Activated naive CD8-positive, alpha-beta T cell treated with anti-CD3 and anti-CD28 coated beads for 36 hours (primary cell): Measurements from ENCODE around the gene XRCC2. TPM values are rescaled to one million over a fixed set of nuclear protein-coding genes. Genes with fewer than 3 reads are reported as not detected.
"Not testable (repeated sequence)": the region's sequence is repeated elsewhere in the genome, so short reads cannot be mapped to it uniquely, and the experiment has no call there.

Experiments
- DNase-seq: peaks from one replicate; pipeline ENCODE4 v3.0.0; 2021
- H3K27ac Mint-ChIP-seq: one replicate; pipeline ENCODE4 v1.8.0; 2022; ENCODE audit warnings: mild to moderate bottlenecking, moderate library complexity, mixed read lengths
- H3K27me3 Mint-ChIP-seq: one replicate; pipeline ENCODE4 v1.8.0; 2022; ENCODE audit warnings: mild to moderate bottlenecking, mixed read lengths
- H3K36me3 Mint-ChIP-seq: one replicate; pipeline ENCODE4 v1.8.0; 2021; ENCODE audit warnings: mild to moderate bottlenecking, mixed read lengths
- H3K4me1 Mint-ChIP-seq: one replicate; pipeline ENCODE4 v1.8.0; 2021; ENCODE audit warnings: mixed read lengths
- H3K4me3 Mint-ChIP-seq: one replicate; pipeline ENCODE4 v1.8.0; 2022; ENCODE audit warnings: mild to moderate bottlenecking, moderate library complexity, mixed read lengths
- H3K9me3 Mint-ChIP-seq: one replicate; pipeline ENCODE4 v1.8.0; 2022; ENCODE audit warnings: mixed read lengths
- total RNA-seq, 2 experiments: library from RNA; stranded (reverse); gene quantifications; one replicate each; pipeline ENCODE4 v1.2.3, GENCODE V29; 2021

Gene XRCC2
- total RNA-seq, result 10 to 100 TPM; 21.3 to 21.4 TPM

DNA sequence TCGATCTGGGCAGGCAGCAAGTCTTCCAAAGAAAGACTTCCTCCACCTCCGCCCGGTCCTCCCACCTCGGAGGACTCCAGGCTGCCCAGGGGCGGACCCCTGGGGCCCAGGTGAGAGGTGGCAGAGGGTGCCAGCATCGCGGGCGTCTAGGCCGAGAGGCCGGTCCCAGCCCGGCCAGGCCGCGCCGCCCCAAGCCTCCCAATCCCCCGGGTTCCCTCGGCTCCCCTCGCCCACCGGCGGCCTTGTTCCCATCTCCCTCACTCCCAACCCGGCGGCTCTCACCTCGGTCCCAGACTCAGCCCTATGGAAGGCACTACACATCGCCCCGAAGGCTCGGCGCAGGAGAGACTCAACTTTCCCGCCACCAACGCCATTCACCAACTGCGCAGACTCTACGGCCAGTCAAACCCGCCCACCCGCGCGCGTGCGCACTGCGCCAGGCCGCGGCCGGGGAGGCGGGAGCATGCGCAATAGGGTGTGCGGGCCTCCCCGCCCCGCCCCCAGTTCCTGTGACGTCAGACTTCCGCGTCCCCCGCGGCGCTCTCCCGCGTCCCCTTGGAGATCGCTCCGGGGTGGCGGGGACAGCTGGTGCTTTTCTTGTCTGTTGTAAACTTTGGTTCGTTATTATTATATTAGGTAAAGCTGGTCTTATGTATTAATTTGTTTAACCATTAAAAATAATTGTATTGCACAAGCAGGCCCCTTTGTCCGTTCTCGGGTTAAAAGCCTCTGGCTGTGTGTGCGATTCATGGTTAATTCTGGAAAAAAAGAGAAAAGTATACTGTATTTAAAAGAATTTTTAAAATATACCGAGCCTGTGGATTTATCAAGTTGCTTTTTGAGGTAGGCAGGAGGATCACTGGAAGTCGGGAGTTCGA, at the start of gene XRCC2:
XRCC2 (minus strand) TSS at position 383 of the 878 bp plus-strand sequence; CDS start at position 321, 62 bp downstream.
- peaks cover 6% of the 10 kb centered on the region for H3K4me1 Mint-ChIP-seq
- H3K9me3 Mint-ChIP-seq, result no peaks in the 10 kb centered on the region
- DNase-seq, result peak; percentile 96
- peak within 1 kb of the TSS; percentile 99 for H3K4me3 Mint-ChIP-seq
- H3K36me3 Mint-ChIP-seq, result peaks cover 27% of the 10 kb centered on the region
- peak within 1 kb of the TSS; percentile 99 for H3K27ac Mint-ChIP-seq
- H3K27me3 Mint-ChIP-seq, result peaks cover 4% of the 10 kb centered on the region

GRCh38 chr7:152723364-152723763, 47.4 kb upstream of the XRCC2 start:
- Mint-ChIP-seq H3K4me3 (no peak overlapping the region), H3K9me3 (no peaks in the 10 kb centered on the region), H3K36me3 (no peaks in the 10 kb centered on the region), H3K4me1 (no peaks in the 10 kb centered on the region), H3K27ac (no peak overlapping the region), H3K27me3 (peaks cover 6% of the 10 kb centered on the region)
- no peak for DNase-seq

DNA sequence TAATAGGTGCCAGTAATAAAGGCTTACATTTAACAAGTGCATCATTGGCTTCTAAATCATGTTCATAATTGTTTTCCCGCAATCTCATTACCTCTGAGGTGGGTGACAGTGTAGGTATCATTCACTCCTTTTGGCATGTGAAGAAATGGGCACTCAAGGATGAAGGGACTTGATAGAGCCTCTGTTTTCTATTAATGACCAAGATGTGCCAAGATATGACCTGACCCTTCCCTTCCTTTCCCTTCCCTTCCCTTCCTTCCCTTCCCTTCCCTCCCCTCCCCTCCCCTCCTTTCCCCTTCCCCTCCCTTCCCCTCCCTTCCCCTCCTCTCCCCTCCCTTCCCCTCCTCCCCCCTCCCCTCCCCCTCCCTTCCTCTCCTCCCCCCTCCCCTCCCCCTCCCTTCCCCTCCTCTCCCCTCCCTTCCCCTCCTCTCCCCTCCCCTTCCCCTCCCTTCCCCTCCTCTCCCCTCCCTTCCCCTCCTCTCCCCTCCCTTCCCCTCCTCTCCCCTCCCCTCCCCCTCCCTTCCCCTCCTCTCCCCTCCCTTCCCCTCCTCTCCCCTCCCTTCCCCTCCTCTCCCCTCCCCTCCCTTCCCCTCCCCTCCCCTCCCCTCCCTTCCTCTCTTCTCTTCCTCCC, 36.6 kb upstream of the XRCC2 start:
- not testable (repeated sequence) for H3K4me3 Mint-ChIP-seq, H3K9me3 Mint-ChIP-seq, H3K27ac Mint-ChIP-seq, H3K36me3 Mint-ChIP-seq, DNase-seq, H3K4me1 Mint-ChIP-seq
- H3K27me3 Mint-ChIP-seq, result peaks cover 14% of the 10 kb centered on the region

DNA sequence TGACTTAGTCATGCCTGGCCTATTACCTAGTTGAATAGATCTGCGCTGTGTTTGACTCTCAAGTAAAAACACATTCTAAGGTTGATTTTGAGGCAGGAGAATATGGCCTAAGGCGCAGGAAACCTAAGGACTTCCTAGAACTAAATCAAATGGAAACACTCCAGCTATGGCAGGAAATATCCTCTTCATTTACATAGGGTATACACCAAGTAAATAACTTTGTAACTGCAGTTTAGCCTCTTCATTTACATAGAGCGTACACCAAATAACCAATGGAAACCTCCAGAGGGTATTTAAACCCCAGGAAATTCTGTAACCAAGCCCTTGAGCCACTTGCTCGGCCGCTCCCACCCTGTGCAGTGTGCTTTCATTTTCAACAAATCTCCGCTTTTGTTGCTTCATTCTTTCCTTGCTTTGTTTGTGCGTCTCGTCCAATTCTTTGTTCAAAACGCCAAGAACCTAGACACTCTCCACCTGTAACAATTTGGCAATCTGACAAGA, 35.6 kb upstream of the XRCC2 start:
- Mint-ChIP-seq H3K4me1 (peaks cover 5% of the 10 kb centered on the region), H3K4me3 (no peak overlapping the region), H3K27ac (no peak overlapping the region), H3K27me3 (peaks cover 14% of the 10 kb centered on the region), H3K9me3 (no peaks in the 10 kb centered on the region), H3K36me3 (no peaks in the 10 kb centered on the region)
- DNase-seq, result no peak

DNA sequence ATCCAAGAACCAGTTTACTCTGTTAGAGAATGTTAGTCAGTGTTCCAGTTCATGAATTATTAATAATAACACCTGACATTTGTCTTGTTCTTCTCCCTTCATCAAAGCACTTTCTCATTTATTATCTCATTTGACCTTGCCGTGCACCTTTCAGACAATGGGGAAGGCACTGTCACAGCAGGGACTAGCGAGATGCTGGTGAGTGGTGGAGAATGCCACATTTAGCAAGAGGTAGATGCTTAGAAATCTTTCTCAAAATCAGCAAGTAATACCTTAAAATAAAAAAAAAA, 34.2 kb upstream of the XRCC2 start:
- Mint-ChIP-seq H3K27ac (no peak overlapping the region), H3K9me3 (peaks cover 5% of the 10 kb centered on the region), H3K4me1 (peaks cover 5% of the 10 kb centered on the region), H3K36me3 (no peaks in the 10 kb centered on the region), H3K27me3 (peaks cover 14% of the 10 kb centered on the region), H3K4me3 (no peak overlapping the region)
- no peak for DNase-seq

- H3K27me3 Mint-ChIP-seq, result peaks cover 14% of the 10 kb centered on the region
- no peak overlapping the region for H3K27ac Mint-ChIP-seq
- H3K4me3 Mint-ChIP-seq, result no peak overlapping the region
- no peaks in the 10 kb centered on the region for H3K36me3 Mint-ChIP-seq
- DNase-seq, result no peak
- H3K9me3 Mint-ChIP-seq, result peaks cover 8% of the 10 kb centered on the region
- H3K4me1 Mint-ChIP-seq, result peaks cover 5% of the 10 kb centered on the region
Measured at GRCh38 chr7:152709287-152710152, 33.6 kb upstream of the XRCC2 start.

GRCh38 chr7:152704796-152705384, 28.9 kb upstream of the XRCC2 start:
- H3K27ac Mint-ChIP-seq, result no peak overlapping the region
- no peaks in the 10 kb centered on the region for H3K36me3 Mint-ChIP-seq
- no peak for DNase-seq

DNA sequence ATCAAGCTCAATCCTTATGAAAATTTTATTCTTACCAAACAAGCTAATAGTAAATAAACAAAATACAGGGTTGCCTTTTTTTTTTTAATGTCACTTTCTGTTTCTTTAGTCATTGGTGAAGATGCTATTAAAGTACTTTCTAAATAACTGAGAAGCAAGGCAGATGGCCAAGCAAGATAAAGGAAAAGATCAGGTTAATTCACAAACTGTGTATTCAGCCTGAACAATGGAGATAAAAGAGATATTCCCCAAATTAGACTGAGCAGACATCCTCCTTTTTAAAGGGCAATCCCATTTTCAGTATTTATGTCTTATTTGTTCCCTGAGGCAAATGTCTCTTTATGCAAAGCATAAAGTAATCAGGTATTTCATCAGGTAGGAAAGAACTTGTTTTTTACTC, 23.1 kb upstream of the XRCC2 start:
- no peaks in the 10 kb centered on the region for H3K4me1 Mint-ChIP-seq

More at GRCh38 chr7:152704796-152705384, 28.9 kb upstream of the XRCC2 start:
- H3K27me3 Mint-ChIP-seq, result peaks cover 3% of the 10 kb centered on the region
- H3K4me3 Mint-ChIP-seq, result no peak overlapping the region
- H3K4me1 Mint-ChIP-seq, result no peaks in the 10 kb centered on the region
- H3K9me3 Mint-ChIP-seq, result peaks cover 16% of the 10 kb centered on the region

GRCh38 chr7:152697268-152697974, 21.5 kb upstream of the XRCC2 start:
- not testable (repeated sequence) for H3K4me3 Mint-ChIP-seq, H3K27ac Mint-ChIP-seq, H3K4me1 Mint-ChIP-seq, H3K27me3 Mint-ChIP-seq, H3K36me3 Mint-ChIP-seq, H3K9me3 Mint-ChIP-seq, DNase-seq

More for the DNA sequence above, 23.1 kb upstream of the XRCC2 start:
- Mint-ChIP-seq H3K36me3 (no peaks in the 10 kb centered on the region), H3K27me3 (no peaks in the 10 kb centered on the region), H3K9me3 (peaks cover 6% of the 10 kb centered on the region), H3K27ac (no peak overlapping the region), H3K4me3 (no peak overlapping the region)
- DNase-seq, result no peak

- not testable (repeated sequence) for H3K4me3 Mint-ChIP-seq, H3K27ac Mint-ChIP-seq, H3K4me1 Mint-ChIP-seq, H3K9me3 Mint-ChIP-seq, H3K36me3 Mint-ChIP-seq, H3K27me3 Mint-ChIP-seq, DNase-seq
Measured at GRCh38 chr7:152692196-152692595, 16.3 kb upstream of the XRCC2 start.

- no peak overlapping the region for H3K27ac Mint-ChIP-seq
Measured at GRCh38 chr7:152683297-152683696, 7.4 kb upstream of the XRCC2 start.

GRCh38 chr7:152677808-152678670, 2.1 kb upstream of the XRCC2 start:
- H3K36me3 Mint-ChIP-seq, result peaks cover 17% of the 10 kb centered on the region
- H3K27ac Mint-ChIP-seq, result no peak overlapping the region
- H3K4me3 Mint-ChIP-seq, result peak overlapping the region; percentile 47
- peaks cover 4% of the 10 kb centered on the region for H3K4me1 Mint-ChIP-seq
- H3K9me3 Mint-ChIP-seq, result no peaks in the 10 kb centered on the region
- peaks cover 4% of the 10 kb centered on the region for H3K27me3 Mint-ChIP-seq
- DNase-seq, result no peak

More at GRCh38 chr7:152683297-152683696, 7.4 kb upstream of the XRCC2 start:
- Mint-ChIP-seq H3K36me3 (no peaks in the 10 kb centered on the region), H3K9me3 (no peaks in the 10 kb centered on the region), H3K27me3 (no peaks in the 10 kb centered on the region), H3K4me1 (no peaks in the 10 kb centered on the region), H3K4me3 (no peak overlapping the region)
- DNase-seq, result no peak

DNA sequence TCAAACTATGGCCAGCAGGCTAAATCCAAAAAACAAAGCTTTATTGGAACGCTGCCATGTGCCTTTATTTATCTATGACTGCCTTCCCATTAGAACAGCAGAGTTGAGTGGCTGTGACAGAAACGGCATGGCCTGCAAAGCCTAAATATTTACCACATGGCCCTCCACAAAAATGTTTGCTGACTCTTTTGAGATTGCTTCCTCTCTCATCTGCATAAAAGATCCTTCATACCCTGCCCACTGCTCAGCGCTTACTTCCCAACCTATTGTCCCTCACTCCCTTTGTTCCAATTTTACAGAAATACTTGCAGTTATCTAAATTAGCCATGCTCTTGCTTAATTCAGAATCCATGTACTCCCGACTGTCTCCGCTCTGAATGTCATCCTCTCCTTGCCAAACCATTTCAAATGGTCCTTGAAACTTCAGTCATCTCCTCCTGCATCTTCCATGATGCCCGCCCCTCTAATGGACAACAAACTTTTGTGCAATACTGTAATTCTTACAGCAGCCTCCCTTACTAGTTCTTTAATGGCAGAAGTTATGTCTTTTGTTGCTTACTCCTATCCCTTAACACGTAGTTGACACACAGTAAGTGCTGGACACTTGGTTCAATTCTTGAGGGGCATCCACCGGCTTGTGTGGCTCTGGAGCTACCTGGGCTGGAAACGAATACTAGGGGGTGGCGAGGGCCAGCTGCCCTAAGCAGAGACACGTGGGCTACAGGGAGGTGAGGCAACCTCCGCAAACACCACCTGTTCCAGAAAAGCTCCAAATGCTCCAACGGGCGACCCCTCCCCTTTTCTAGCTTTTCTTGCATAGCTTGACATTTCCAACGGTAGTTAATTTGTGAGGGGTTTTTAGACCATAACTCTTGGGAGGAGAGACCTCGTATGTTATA, 832 bp downstream of the XRCC2 start:
- Mint-ChIP-seq H3K4me3 (peak overlapping the region; percentile 99), H3K4me1 (peaks cover 7% of the 10 kb centered on the region), H3K27me3 (peaks cover 4% of the 10 kb centered on the region), H3K27ac (peak overlapping the region; percentile 99), H3K9me3 (no peaks in the 10 kb centered on the region), H3K36me3 (peaks cover 28% of the 10 kb centered on the region)
- peak; percentile 18 for DNase-seq
